GM12892 (cell line): ENCODE results near the gene C15orf62.

Source experiments
- POLR2A ChIP-seq: IDR thresholded peaks from 2 replicates; pipeline ENCODE4 v1.6.1; 2011; ENCODE audit warnings: low read depth, low read length, control low read depth
- POLR2AphosphoS5 ChIP-seq: IDR thresholded peaks from 2 replicates; pipeline ENCODE4 v1.6.1; 2011; ENCODE audit warnings: low read depth, low read length, control low read depth
- TAF1 ChIP-seq: IDR thresholded peaks from 2 replicates; pipeline ENCODE4 v1.6.1; 2011; ENCODE audit warnings: low read depth, mild to moderate bottlenecking, control low read depth, low read length, borderline replicate concordance

DNA sequence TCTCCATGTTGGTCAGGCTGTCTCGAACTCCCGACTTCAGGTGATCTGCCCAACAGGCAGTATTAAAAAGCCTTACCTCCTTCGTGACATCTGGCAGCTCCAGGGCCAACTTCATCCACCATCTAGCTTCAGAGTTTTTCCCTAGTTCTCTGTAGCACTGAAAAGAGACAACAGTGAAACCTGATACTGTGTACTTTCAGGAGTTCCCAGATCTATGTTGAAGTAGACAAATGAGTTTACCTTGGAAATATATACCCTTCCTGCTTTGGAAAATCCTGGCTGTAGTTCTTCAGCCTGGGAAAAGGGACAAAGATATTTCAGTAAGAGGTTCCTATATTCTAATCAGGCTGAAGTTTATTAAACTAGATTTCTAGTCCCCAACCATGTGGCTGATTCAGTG is 32.7 kb upstream of the C15orf62 start:
- TF ChIP-seq POLR2A: no peak
- no peak for TF ChIP-seq POLR2AphosphoS5
- no peak for TF ChIP-seq TAF1
